Activated T-cell treated with anti-CD3 and anti-CD28 coated beads, Interleukin-2, amount 50 U/mL, for 48 hours (primary cell): Measurements from ENCODE around the gene EFCC1.
"Not testable (repeated sequence)": the region's sequence is repeated elsewhere in the genome, so short reads cannot be mapped to it uniquely, and the experiment has no call there.

Experiments used
- DNase-seq, 2 experiments: peaks; one replicate each; pipeline ENCODE4 v3.0.0-alpha.2; 2020

EFCC1 gene

GRCh38 chr3:129058441-129059200 is 57.5 kb downstream of the EFCC1 start:
- no peak for DNase-seq

- DNase-seq: no peak
Measured at GRCh38 chr3:129059311-129059958, 58.3 kb downstream of the EFCC1 start.

- DNase-seq: no peak
Measured at GRCh38 chr3:129060276-129061022, 59.3 kb downstream of the EFCC1 start, which contains the start of gene GP9. TSS of gene GP9 (plus strand) at chr3:129060779. CDS start at chr3:129061740, 961 bp downstream.

GRCh38 chr3:129061023-129061887 is 60.2 kb downstream of the EFCC1 start:
- DNase-seq: no peak

- DNase-seq: no peak
Measured at GRCh38 chr3:129061888-129062834, 61.1 kb downstream of the EFCC1 start.

GRCh38 chr3:129063091-129063640 is 62.1 kb downstream of the EFCC1 start:
- no peak for DNase-seq

- no peak for DNase-seq
Measured at GRCh38 chr3:129063841-129064482, 62.9 kb downstream of the EFCC1 start.

GRCh38 chr3:129065016-129065719 is 64.1 kb downstream of the EFCC1 start:
- DNase-seq: no peak

GRCh38 chr3:129065720-129066073 is 64.6 kb downstream of the EFCC1 start:
- no peak for DNase-seq

- peak; percentile 48 to 51 for DNase-seq
Measured at GRCh38 chr3:129067719-129068118, 66.6 kb downstream of the EFCC1 start.

GRCh38 chr3:129068291-129068886 is 67.3 kb downstream of the EFCC1 start:
- DNase-seq: peak; percentile 35 to 44

- not testable (repeated sequence) for DNase-seq
Measured at GRCh38 chr3:129069313-129070085, 68.4 kb downstream of the EFCC1 start.

GRCh38 chr3:129070086-129070885 is 69.2 kb downstream of the EFCC1 start:
- DNase-seq: no peak

GRCh38 chr3:129077222-129077621 is 76.1 kb downstream of the EFCC1 start:
- no peak for DNase-seq

- DNase-seq: no peak
Measured at GRCh38 chr3:129078510-129078909, 77.4 kb downstream of the EFCC1 start.

- DNase-seq: no peak
Measured at GRCh38 chr3:129081503-129081902, 80.4 kb downstream of the EFCC1 start.

GRCh38 chr3:129082026-129082425 is 80.9 kb downstream of the EFCC1 start:
- DNase-seq: no peak

- no peak for DNase-seq
Measured at GRCh38 chr3:129084501-129084900, 83.4 kb downstream of the EFCC1 start.
